Small intestine (tissue), 7 donors: ENCODE results near the gene SUPT16H. TPM values are rescaled to one million over a fixed set of nuclear protein-coding genes. Genes with fewer than 3 reads are reported as not detected.

Experiments
- DNase-seq, 2 donors: peaks; one replicate each; pipeline versions ENCODE4 v3.0.0 to v3.0.0-alpha.2; 2013
- FAIRE-seq: peaks from 2 replicates; lab custom pipeline; 2012; peaks lifted over from hg19 to GRCh38; lab: Jason Lieb, UNC
- H3K27ac ChIP-seq, 3 donors: one replicate each; pipeline ENCODE4 v1.5.1; 2013; ENCODE audit warnings: low read length in 2 of 3, mild to moderate bottlenecking in 2 of 3, control low read depth in 1 of 3, inconsistent platforms in 1 of 3, low read depth in 1 of 3, moderate library complexity in 1 of 3
- H3K27me3 ChIP-seq, 3 donors: one replicate each; pipeline ENCODE4 v1.6.1; 2013; ENCODE audit warnings: low read length in 3 of 3, inconsistent platforms in 1 of 3; ENCODE audit not compliant: control insufficient read depth in 3 of 3, insufficient read depth in 3 of 3
- H3K36me3 ChIP-seq, 3 donors: one replicate each; pipeline ENCODE4 v1.6.1; 2013; ENCODE audit warnings: low read length in 3 of 3, inconsistent platforms in 1 of 3, low read depth in 1 of 3, mild to moderate bottlenecking in 1 of 3, moderate library complexity in 1 of 3; ENCODE audit not compliant: control insufficient read depth in 3 of 3, insufficient read depth in 2 of 3
- H3K4me1 ChIP-seq, 3 donors: one replicate each; pipeline ENCODE4 v1.6.1; 2013; ENCODE audit warnings: low read length in 2 of 3, inconsistent platforms in 1 of 3, low read depth in 1 of 3, mild to moderate bottlenecking in 1 of 3, moderate library complexity in 1 of 3; ENCODE audit not compliant: control insufficient read depth in 3 of 3, insufficient read depth in 2 of 3
- H3K4me3 ChIP-seq, 3 donors: one replicate each; pipeline ENCODE4 v1.5.1; 2013; ENCODE audit warnings: low read length in 3 of 3, control low read depth in 1 of 3, inconsistent platforms in 1 of 3, low read depth in 1 of 3, mild to moderate bottlenecking in 1 of 3, moderate library complexity in 1 of 3
- H3K9me3 ChIP-seq, 2 donors: one replicate each; pipeline ENCODE4 v1.6.1; 2013; ENCODE audit warnings: low read depth in 1 of 2, low read length in 1 of 2; ENCODE audit not compliant: control insufficient read depth in 2 of 2, insufficient read depth in 1 of 2
- WGBS, 3 donors: extraction: QIAGEN DNeasy Blood & Tissue Kit; methylation state at CpG; one replicate each; pipeline ENCODE4 v1.1.7; 2013; 5-methylcytosine and 5-hydroxymethylcytosine counted together
- polyA plus RNA-seq, 4 donors: library from polyadenylated mRNA; stranded (reverse) in 3 of 4; unstranded in 1 of 4; fragments of 200-250 nt in 3 of 4; fragments of 120-200 nt in 1 of 4; gene quantifications; one replicate each; pipeline versions ENCODE4 v1.2.1 to v1.2.3, GENCODE V29; 2013
- donor health status: healthy with polysubstance abuse.
- donor health status: control.
- donor health status: control.
- donor health status: Bipolar disorder and iron deficiency.
- donor health status: healthy.

Gene SUPT16H
- polyA plus RNA-seq, 4 donors = 27.7 to 78.9 (median 46.6) TPM

GRCh38 chr14:21350539-21350938 is 33.3 kb downstream of the SUPT16H start:
- no peaks in the 10 kb centered on the region for H3K4me1 ChIP-seq
- no peak overlapping the region for H3K27ac ChIP-seq
- FAIRE-seq = no peak
- H3K9me3 ChIP-seq = no peaks in the 10 kb centered on the region
- peaks cover 13 to 19% (median 15%) of the 10 kb centered on the region in 3 donors for H3K36me3 ChIP-seq
- 35 to 63% (median 40%) methylated on average over 3 of the region's 3 CpGs for WGBS, 3 donors
- no peak for DNase-seq
- no peak overlapping the region for H3K4me3 ChIP-seq
- no peaks in the 10 kb centered on the region for H3K27me3 ChIP-seq

- 21 to 64% (median 59%) methylated on average over 2 of the region's 2 CpGs for WGBS, 3 donors
- FAIRE-seq = no peak
- no peak for DNase-seq
- Histone ChIP-seq H3K27ac (no peak overlapping the region), H3K4me1 (no peaks in the 10 kb centered on the region), H3K9me3 (no peaks in the 10 kb centered on the region), H3K36me3 (peaks cover 5 to 8% (median 5%) of the 10 kb centered on the region in 3 donors), H3K27me3 (no peaks in the 10 kb centered on the region), H3K4me3 (no peak overlapping the region)
Observed at GRCh38 chr14:21347201-21347600, 36.6 kb downstream of the SUPT16H start.

GRCh38 chr14:21346532-21347135 is 37.2 kb downstream of the SUPT16H start:
- H3K9me3 ChIP-seq = no peaks in the 10 kb centered on the region
- FAIRE-seq (no peak), DNase-seq (no peak)
- H3K36me3 ChIP-seq = peaks cover 2 to 5% (median 3%) of the 10 kb centered on the region in 3 donors
- no peak overlapping the region for H3K27ac ChIP-seq
- H3K4me1 ChIP-seq = no peaks in the 10 kb centered on the region
- H3K27me3 ChIP-seq = no peaks in the 10 kb centered on the region
- 63 to 75% (median 64%) methylated on average over 2 of the region's 2 CpGs for WGBS, 3 donors
- H3K4me3 ChIP-seq = no peak overlapping the region

- no peaks in the 10 kb centered on the region for H3K27me3 ChIP-seq
- H3K36me3 ChIP-seq = no peaks in the 10 kb centered on the region
- no peak overlapping the region for H3K27ac ChIP-seq
- no peaks in the 10 kb centered on the region for H3K9me3 ChIP-seq
- WGBS, 3 donors = 70 to 74% (median 72%) methylated on average over 13 of the region's 13 CpGs
- no peaks in the 10 kb centered on the region for H3K4me1 ChIP-seq
- H3K4me3 ChIP-seq = no peak overlapping the region
- DNase-seq = peak in 1 of 2 donors; percentile 64
- FAIRE-seq = no peak
Observed at GRCh38 chr14:21343035-21343794, 40.6 kb downstream of the SUPT16H start.

GRCh38 chr14:21334202-21334906 is 49.5 kb downstream of the SUPT16H start:
- WGBS, 3 donors = 84 to 90% (median 87%) methylated on average over 9 of the region's 9 CpGs
- no peak for DNase-seq
- Histone ChIP-seq H3K27ac (no peak overlapping the region), H3K4me3 (no peak overlapping the region), H3K36me3 (no peaks in the 10 kb centered on the region), H3K4me1 (no peaks in the 10 kb centered on the region), H3K27me3 (no peaks in the 10 kb centered on the region), H3K9me3 (no peaks in the 10 kb centered on the region)
- FAIRE-seq = no peak

GRCh38 chr14:21332950-21333349 is 50.9 kb downstream of the SUPT16H start:
- H3K4me1 ChIP-seq = no peaks in the 10 kb centered on the region
- no peaks in the 10 kb centered on the region for H3K36me3 ChIP-seq
- FAIRE-seq (no peak), DNase-seq (no peak)
- H3K9me3 ChIP-seq = no peaks in the 10 kb centered on the region
- no peak overlapping the region for H3K4me3 ChIP-seq
- WGBS, 3 donors = 76 to 87% (median 83%) methylated on average over 2 of the region's 2 CpGs
- no peaks in the 10 kb centered on the region for H3K27me3 ChIP-seq
- H3K27ac ChIP-seq = no peak overlapping the region

GRCh38 chr14:21326972-21327371 is 56.8 kb downstream of the SUPT16H start:
- Histone ChIP-seq H3K4me3 (no peak overlapping the region), H3K4me1 (no peaks in the 10 kb centered on the region), H3K9me3 (no peaks in the 10 kb centered on the region), H3K27ac (no peak overlapping the region), H3K27me3 (peaks cover 0 to 3% (median 0%) of the 10 kb centered on the region in 3 donors), H3K36me3 (no peaks in the 10 kb centered on the region)
- 83 to 91% (median 88%) methylated on average over 1 of the region's 1 CpG for WGBS, 3 donors
- FAIRE-seq = no peak
- DNase-seq = no peak

- FAIRE-seq = no peak
- H3K4me3 ChIP-seq = no peak overlapping the region
- H3K36me3 ChIP-seq = no peaks in the 10 kb centered on the region
- H3K27ac ChIP-seq = no peak overlapping the region
- H3K27me3 ChIP-seq = peaks cover 0 to 3% (median 0%) of the 10 kb centered on the region in 3 donors
- no peaks in the 10 kb centered on the region for H3K9me3 ChIP-seq
- no peaks in the 10 kb centered on the region for H3K4me1 ChIP-seq
- 71 to 83% (median 82%) methylated on average over 2 of the region's 2 CpGs for WGBS, 3 donors
- DNase-seq = no peak
Observed at GRCh38 chr14:21322716-21323115, 61.1 kb downstream of the SUPT16H start.
